ENCODE data around the gene SRR.

Gene SRR

DNA sequence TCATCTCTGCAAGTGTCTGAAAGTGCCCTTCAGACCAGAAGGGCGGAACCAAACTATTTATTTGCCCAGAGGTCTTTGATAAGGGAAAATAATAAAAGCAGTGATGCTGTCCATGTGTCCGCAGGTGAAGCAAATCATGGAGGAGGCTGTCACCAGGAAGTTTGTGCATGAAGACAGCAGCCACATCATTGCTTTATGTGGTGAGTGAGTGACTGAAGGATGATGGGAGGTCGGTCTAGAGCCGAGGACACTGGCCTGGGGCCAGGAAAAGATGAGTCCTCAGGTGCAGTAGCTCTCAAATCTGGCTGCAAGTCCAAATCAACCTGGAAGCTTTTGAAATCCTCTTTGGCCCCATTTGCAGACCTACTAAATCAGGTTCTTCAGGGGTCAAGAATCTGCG, 39.7 kb downstream of the SRR start:
- DNase-seq (ENCODE audit: low read depth, low spot score): no peak

DNA sequence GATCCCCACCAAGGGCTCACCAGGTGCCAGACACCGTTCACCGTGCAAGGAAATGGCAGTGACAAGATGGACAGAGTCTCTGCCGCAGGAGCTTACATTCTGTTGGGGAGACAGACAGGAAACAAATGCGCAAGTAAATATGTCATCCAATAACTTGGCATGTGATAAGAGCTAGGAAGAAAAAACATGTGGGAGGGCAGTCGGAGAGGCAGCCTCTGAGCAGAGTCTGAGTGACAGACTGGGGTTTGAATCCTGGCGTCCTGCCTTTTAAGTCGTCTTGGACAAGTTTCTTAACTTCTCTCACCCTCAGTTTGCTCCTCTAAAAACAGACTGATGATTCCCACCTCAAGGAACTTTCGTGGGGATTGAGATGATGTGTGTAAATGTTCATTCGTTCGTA, 40.8 kb downstream of the SRR start:
- DNase-seq (ENCODE audit: low read depth, low spot score): no peak

DNA sequence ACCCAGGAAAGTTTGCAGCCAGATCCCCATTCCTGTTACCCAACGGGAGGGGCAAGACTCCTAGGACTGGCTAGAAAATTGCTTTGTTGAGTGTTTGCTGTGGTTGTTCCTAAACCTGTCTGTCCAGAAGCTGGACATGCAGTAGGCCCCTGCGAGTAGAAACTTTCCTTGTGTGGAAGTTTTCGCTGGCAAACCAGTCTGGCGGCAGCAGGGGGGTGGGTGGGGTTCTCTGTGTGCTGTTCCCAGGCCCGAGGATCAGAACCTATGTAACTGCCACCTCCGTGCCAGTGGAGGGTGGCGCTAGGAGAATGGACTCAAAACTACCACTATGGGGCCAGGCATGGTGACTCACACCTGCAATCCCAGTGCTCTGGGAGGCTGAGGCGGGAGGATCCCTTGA, 42.7 kb downstream of the SRR start:
- DNase-seq (ENCODE audit: low read depth, low spot score): no peak

DNA sequence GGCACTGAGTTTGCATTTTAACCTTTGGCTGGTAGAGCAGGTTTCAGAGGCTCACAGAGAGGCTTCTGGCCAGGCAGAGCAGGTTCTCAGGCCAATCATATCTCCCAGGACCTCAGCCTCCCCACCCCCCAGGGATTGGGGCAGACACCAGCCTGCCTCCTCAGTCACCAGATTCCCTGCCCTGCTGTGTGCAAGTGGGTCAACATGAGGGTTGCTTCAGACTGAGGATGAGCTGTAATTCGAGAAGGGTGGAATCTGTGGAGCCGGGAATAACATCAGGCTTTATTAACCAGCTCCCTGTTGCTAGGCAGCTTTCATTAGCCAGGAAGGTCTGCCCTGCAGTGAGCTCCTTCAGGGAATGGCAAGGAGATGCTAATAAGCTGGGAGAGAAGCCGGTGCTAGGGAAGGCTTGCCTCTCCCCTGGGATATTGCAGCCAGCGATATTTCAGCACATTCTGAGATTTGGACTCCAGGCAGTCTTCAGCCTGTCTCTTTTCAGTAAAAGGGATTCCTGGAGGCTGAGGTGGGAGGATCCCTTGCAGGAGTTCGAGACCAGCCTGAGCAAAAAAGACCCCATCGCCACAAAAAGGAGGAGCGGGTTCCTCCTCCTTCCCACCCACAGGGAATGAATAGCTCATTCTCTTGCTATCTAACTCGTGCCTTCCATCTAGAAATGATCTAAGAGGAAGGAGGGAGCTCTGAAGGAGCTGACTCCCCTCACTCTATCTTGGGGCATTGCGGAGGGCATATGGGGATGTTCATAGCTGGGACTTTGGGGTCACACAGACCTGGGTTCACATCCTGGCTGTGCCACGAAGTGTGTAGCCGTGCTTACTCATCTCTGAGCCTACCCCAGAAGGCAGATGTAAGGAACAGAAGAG, 44.3 kb downstream of the SRR start:
- peak; percentile 78 for DNase-seq (ENCODE audit: low read depth, low spot score)

DNA sequence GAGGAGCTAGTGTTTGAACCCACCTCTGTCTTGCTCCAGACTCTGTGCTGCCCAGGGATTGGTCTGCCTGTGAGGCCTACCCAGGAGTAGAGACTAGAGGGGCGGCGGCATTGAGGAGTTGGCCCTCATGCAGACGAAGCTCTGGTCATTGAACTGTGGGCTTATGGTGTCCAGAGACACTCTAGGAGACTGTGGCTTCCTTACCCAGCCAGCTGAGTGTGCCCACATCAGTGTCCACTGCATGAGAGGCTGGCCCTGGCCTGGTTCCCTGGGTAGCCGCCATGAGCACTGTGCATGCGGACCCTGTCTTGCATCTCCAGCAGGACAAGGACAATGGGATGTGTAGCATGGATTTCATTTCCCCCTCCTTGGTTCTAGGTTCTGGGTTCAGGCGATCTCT, 47.5 kb downstream of the SRR start:
- no peak for DNase-seq (ENCODE audit: low read depth, low spot score)

DNA sequence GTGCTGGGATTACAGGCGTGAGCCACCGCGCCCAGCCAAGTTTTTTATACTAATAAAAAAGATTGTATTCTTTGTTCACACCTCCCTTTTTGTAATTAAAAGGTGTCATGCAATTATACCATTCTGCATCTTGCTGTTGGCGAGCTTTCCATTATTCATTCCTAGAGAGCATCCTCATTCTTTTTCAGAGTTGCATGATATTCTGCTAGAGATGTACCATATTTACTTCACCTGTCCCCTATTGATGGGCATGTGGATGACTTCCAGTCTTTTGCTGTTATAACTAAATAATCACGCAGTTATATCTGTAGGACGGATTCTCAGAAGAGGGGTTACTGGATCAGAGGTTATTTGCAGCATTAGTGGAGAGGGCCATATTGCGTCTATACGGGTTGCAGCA, 50.6 kb downstream of the SRR start:
- no peak for DNase-seq (ENCODE audit: low read depth, low spot score)

DNA sequence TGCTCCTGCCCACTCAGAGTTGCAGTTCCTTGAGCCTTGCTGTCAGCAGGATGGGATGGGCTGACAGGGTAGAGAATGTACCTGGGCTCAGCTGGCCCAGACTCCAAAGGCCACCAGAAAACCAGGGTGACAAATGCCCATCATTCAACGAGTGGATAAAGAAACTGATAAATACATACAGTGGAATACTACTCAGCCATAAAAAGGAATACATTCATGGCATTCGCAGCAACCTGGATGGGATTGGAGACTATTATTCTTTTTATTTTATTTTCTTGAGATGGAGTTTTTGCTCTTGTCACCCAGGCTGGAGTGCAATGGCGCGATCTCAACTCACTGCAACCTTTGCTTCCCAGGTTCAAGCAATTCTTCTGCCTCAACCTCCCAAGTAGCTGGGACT, 53.5 kb downstream of the SRR start:
- DNase-seq (ENCODE audit: low read depth, low spot score): no peak

DNA sequence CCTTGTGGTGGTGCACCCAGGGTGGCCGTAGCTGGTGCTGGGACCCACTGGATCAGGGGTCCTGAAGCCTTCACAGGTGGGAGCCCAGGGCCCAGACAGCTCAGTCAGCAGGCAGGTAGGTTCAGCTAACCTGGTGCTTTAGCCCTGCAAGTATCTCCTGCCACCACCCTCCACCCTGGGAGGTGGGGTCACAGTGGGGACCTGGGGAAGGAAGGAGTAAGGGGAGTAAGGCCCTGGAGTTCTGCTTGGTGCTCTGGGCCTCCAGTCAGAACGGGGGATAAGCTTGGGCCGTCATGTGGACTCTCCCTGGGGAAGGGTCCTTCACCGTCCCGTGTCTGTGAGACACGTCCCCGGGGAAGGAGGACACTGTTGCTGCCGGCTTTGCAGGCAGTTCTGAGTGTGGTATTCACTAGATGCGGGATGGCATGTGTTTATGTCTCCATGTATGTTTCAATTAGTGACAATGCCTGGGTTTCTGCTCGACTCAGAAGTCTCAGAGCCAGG, 54.2 kb downstream of the SRR start:
- no peak for DNase-seq (ENCODE audit: low read depth, low spot score)

DNA sequence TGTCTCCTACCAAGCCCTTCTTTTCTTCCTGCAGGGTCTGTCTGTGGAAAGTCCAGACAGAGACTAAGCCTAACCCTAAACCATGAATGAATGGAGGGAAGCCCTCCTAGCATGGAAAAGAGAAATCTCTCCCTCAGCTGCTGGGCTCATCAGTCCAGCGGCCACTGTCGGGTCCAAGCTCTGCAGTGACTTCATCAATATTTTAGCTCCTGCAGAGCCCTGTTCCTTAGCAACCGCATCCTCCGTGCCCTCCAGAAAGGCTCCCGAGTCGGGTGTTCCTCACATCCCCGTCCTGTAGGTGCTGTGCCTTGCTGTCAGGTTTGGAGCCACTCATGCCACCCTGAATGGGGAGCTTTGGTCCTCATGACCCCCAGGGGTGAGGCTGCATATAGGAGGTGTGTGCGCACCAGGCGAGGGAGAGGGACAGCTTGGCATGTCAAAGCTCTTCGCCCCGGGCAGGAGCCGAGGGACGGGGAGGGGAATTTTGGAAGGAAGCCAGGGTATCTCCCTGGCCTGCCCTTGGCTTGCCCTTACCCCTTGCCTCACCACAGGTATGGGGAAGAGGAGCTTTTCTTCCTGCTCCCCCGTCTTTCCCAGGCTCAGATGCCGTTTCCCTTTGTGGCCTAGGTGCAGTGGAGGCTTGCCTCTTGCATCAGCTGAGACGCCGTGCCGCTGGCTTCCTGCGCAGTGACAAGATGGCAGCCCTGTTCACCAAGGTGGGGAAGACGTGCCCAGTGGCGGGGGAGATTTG, 57.4 kb downstream of the SRR start:
- no peak for DNase-seq (ENCODE audit: low read depth, low spot score)

DNA sequence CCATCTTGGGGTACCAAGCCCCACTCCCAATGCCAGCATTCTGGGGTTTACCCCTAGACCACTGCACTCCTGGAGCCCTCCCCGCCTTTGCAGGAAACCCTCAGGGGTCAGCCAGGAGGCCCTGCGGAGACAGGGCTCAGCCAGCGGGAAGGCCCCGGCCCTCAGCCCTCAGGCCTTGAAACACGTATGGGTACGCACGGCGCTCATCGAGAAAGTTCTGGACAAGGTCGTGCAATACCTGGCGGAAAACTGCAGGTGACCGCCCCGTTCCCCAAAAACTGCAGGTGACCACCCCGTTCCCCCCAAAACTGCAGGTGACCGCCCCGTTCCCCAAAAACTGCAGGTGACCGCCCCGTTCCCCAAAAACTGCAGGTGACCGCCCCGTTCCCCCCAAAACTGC, 58.3 kb downstream of the SRR start:
- DNase-seq (ENCODE audit: low read depth, low spot score): no peak

DNA sequence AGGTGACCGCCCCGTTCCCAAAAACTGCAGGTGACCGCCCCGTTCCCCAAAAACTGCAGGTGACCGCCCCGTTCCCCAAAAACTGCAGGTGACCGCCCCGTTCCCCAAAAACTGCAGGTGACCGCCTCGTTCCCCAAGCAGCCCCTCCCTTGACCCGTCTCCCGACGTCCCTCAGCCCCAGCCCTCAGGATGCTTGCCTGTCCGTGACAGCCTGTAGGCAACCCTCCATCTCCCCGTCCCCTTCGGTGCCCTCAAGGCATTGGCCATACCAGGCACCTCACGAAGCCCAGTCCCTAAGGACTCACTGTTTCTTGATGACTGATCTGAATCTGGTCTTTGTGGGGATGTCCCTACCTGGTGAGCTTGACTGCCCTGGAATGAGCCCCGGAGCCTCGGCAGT, 58.7 kb downstream of the SRR start:
- no peak for DNase-seq (ENCODE audit: low read depth, low spot score)

DNA sequence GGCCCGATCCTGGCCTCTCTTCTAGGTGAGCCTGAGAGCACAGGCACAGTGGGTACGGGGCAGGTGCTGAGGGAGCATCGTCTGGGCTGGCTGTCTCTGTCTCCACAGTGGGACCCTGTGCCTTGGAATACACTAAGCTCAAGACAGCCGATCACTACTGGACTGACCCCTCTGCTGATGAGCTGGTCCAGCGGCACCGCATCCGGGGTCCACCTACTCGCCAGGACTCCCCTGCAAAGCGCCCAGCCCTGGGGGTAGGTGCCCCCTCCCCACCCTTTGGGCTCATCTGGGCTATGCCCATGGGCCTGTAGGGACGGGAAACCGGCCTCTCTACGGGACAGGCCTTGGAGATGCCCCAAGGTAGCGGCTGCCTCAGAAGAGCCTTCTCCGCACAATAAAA, 59.1 kb downstream of the SRR start:
- DNase-seq (ENCODE audit: low read depth, low spot score): no peak

DNA sequence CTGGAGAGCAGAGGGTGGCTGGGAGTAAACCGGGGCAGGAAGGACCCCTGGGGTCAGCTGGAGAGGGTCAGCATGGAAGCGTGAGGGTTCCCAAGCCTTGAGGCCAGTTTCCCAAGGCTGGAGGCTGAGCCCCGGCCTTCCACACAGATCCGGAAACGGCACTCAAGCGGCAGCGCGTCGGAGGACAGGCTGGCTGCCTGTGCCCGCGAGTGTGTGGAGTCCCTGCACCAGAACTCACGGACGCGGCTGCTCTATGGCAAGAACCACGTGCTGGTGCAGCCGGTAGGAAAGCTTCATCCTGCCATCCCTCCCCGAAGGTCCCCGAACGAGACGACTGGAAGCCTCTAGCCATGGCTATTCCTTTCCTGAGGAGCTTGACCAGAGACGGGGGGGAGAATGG, 59.6 kb downstream of the SRR start:
- no peak for DNase-seq (ENCODE audit: low read depth, low spot score)

DNA sequence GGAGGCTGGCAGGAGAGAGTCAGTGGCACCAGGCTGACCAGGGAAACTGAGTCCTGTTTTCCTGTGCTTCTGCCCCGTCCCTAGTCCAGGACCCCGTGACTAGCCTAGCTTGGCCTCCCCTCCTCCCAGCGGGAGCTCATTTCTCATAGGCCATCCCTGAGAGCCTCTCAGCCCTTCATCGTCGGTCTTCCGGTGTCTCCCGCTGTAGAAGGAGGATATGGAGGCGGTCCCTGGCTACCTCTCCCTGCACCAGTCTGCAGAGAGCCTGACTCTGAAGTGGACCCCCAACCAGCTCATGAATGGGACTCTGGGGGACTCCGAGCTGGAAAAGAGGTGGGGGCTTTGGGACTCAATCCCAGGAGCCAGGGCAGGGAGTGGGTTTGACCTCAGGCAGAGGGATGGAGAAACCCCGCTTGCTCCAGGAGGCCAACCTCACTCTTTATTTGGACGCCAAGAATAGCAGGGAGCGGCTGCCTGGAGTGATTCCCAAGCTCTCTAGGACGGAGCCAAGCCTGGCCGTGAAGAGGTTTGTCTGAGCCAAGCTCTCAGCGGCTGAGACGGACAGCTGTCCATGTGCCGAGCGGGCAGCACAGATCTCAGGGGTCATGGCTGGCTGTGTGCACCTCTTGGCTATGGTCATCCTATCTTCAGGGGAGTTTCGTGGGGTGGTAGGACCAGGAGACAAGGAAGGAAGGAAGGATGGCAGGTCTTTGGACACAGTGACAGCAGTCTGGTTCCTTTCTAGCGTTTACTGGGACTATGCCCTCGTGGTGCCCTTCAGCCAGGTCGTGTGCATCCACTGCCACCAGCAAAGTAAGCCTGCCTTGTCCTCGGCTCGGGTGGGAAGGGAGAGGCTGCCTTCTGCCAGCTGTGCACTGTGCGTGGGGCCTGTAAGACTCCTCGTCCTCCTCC, 60.4 kb downstream of the SRR start:
- DNase-seq (ENCODE audit: low read depth, low spot score): no peak

DNA sequence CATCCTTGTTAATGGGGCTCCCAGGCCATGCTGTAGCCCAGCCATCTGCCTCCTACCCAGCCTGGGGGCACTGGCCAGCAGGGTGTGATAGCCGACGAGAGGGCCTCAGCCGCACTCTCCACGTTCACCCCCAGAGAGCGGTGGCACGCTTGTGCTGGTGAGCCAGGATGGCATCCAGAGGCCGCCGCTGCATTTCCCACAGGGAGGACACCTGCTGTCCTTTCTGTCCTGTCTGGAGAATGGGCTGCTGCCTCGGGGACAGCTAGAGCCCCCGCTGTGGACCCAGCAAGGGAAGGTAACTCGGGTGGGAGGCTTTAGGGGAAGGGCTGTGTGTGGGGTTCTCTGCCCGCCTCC, 61.0 kb downstream of the SRR start:
- DNase-seq (ENCODE audit: low read depth, low spot score): no peak

DNA sequence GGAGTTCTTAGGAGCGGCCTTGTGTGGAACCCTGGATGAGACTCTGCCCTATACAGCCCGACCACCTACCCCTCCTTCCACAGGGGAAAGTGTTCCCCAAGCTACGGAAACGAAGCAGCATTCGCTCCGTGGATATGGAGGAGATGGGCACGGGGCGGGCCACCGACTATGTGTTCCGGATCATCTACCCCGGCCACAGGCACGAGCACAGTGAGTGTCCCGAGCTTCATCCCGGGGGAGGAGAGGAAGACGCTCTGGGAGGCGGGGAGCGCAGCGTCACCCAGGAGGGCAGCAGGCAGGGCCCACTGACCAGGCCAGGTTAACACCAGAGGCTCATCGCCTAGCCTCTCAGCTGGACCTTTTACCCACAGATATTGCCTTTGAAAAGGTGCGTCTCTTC, 61.4 kb downstream of the SRR start:
- DNase-seq (ENCODE audit: low read depth, low spot score): no peak

DNA sequence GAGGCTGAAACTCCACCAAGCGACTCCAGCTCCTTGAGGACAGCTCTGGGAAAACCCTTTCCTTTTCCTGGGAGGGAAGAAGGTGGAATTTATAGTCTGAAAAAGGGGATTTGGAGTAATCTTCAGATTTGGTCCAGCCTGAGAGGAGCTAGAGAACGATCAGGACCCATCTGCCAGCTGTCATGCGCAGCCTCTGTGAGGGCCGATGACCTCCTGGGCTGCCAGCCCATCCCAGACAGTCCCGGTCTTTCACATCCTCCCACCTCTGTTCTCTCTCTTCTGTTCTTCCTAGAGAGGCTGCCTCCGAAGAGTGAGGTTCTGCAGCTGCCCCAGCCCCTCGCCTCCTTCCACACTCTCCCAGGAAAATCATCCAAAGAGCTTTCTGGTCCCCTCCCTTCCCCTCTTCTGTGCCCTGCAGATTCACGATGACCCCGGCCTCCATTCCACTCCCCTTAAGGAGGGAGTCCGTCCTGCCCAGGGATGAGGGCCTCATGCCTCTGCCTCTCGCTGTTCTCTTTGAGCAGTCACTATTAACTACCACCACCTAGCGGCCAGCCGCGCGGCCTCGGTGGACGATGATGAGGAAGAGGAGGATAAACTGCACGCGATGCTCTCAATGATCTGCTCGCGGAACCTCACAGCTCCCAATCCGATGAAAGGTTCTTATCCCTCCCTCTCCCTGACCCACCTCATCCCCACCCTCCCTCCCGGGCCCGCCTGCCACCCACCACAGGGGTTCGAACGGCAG, 63.2 kb downstream of the SRR start:
- no peak for DNase-seq (ENCODE audit: low read depth, low spot score)

DNA sequence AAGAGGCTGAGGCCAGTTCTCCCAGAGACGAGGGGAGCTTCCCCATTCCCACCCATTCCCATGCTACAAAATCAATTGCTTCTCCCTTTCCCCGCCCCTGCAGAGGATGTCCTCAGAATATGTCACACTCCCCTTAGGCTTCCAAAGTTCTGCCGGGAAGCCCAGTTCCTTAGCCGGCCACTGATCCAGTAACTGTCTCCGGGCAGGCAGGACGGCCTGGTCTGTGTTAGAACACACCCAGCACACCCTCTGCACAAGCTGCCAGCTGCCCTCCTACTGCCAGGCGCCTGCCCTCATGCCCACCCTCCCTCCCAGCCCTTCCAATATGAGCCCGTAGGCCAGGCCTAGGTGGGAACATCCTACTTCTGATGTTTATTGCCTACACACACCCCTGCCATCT, 64.6 kb downstream of the SRR start:
- no peak for DNase-seq (ENCODE audit: low read depth, low spot score)

DNA sequence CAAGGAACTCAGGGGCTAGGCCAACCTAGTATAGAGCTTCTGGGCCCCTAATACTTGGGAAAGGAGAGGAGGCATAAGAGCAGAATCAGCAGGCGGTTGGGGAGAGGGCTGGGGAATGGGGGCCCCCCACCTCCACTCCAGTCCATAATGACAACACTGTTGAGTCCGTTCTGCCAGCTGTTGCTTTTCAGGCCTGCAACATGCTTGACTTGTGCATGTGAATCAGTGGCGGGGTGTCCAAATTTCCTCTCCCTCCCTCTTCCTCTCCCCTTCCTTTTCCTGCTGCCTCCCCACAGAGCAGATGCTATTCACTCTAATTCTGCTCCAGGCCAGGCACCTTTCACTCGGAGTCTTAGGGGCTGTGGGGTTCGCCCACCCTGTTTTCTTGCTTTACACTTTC, 65.3 kb downstream of the SRR start:
- DNase-seq (ENCODE audit: low read depth, low spot score): no peak

DNA sequence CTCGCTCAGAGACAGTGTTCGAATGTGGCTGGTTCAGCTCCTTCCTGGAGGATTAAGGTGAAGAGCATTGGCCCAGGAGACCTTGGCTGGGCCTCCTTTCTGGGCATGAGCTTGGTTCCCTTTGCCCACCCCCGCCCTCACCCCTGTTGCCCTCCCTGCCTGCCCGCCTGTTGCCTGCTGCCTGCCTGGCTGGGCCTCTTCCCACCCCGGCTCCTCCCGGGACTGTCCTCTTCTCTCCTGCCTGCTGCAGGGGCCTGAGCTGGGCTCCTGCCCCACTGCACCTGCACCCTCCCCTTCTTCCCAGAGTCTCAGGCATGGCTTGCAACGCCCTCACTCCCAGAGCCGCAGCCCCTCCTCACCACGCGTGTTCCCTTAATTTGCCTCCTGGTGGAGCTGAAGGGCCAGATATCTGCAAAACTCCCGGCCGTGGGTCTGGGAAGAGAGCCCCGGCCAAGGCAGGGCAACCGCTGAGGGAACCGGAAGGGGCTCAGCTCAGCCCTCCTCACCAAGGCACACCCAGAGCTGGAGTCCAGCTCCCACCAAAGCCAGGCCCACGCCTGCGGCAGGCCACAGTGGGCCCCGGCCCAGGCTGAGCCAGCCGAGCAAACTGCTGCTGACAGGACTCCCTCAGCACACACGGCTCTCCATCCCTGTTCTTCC, 65.9 kb downstream of the SRR start:
- DNase-seq (ENCODE audit: low read depth, low spot score): no peak

DNA sequence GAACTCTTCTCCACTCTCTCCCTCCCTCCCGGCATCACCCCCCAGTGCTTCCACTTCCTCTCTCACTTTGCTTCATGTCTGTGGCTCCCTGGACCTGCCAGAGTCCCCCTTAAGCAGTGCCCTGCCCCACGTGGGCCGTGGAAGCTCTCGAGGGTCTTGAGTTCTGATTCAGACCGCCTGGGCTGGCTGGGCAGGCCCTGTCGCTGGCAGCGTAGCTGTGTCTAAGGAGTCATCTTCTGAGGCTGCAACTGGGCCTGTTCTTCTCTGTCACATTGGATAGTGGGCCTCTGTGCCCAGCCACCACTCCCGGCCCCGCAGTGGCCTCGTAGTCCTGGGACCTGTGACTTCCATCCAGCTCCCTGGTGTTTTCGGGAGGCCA, 66.5 kb downstream of the SRR start:
- no peak for DNase-seq (ENCODE audit: low read depth, low spot score)
